Stimulated activated naive CD8-positive, alpha-beta T cell treated with anti-CD3 and anti-CD28 coated beads, Interleukin-15, amount 100 ng/mL, for 72 hours (primary cell): ENCODE results near the gene PPAT.
A peak's percentile ranks its signal among the peaks of the same experiment; 100 is the strongest.
"Not testable (repeated sequence)": the region's sequence is repeated elsewhere in the genome, so short reads cannot be mapped to it uniquely, and the experiment has no call there.

ENCODE experiments used
- ATAC-seq: fragments of 150-1000 bp; cut with Tn5 transposase; 2 replicates; pipeline ENCODE4 v1.10.0; 2021; ENCODE audit warnings: mild to moderate bottlenecking, moderate library complexity
- DNase-seq, 2 donors: peaks; one replicate each; pipeline ENCODE4 v3.0.0; 2021 to 2022
- H3K27ac Mint-ChIP-seq, 2 donors: one replicate each; pipeline ENCODE4 v1.8.0; 2022; ENCODE audit warnings: mild to moderate bottlenecking in 2 of 2, mixed read lengths in 2 of 2, moderate library complexity in 2 of 2
- H3K27me3 Mint-ChIP-seq: one replicate; pipeline ENCODE4 v1.8.0; 2022; ENCODE audit warnings: mixed read lengths
- H3K4me1 Mint-ChIP-seq: one replicate; pipeline ENCODE4 v1.8.0; 2022; ENCODE audit warnings: mild to moderate bottlenecking, mixed read lengths
- H3K4me3 Mint-ChIP-seq, 2 donors: one replicate each; pipeline ENCODE4 v1.8.0; 2022; ENCODE audit warnings: mild to moderate bottlenecking in 2 of 2, mixed read lengths in 2 of 2, moderate library complexity in 1 of 2
- H3K9me3 Mint-ChIP-seq, 2 donors: one replicate each; pipeline ENCODE4 v1.8.0; 2022; ENCODE audit warnings: mixed read lengths in 2 of 2

Gene PPAT

GRCh38 chr4:56449475-56449874, 14.1 kb upstream of the PPAT start:
- not testable (repeated sequence) for H3K27ac Mint-ChIP-seq

DNA sequence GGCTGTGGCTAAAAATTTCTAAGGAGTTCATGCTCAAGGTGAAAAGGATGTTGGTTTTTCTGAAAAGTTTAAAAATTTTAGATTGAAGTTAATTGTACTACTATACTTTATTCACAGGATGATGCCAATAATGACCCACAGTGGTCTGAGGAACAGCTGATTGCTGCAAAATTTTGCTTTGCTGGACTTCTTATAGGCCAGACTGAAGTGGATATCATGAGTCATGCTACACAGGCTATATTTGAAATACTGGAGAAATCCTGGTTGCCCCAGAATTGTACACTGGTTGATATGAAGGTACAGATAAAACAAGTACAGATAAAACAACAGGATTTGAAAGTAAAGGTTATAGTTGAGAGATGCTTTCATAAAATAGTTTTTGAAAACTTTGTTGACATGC, 12.9 kb upstream of the PPAT start:
- no peak for DNase-seq
- Mint-ChIP-seq H3K4me1 (peaks cover 28% of the 10 kb centered on the region), H3K4me3 (no peak overlapping the region), H3K27ac (no peak overlapping the region), H3K9me3 (no peaks in the 10 kb centered on the region), H3K27me3 (no peaks in the 10 kb centered on the region)
- no peak for ATAC-seq

More at GRCh38 chr4:56449475-56449874, 14.1 kb upstream of the PPAT start:
- not testable (repeated sequence) for H3K27me3 Mint-ChIP-seq, H3K9me3 Mint-ChIP-seq, DNase-seq, ATAC-seq, H3K4me3 Mint-ChIP-seq
- peaks cover 20% of the 10 kb centered on the region for H3K4me1 Mint-ChIP-seq

DNA sequence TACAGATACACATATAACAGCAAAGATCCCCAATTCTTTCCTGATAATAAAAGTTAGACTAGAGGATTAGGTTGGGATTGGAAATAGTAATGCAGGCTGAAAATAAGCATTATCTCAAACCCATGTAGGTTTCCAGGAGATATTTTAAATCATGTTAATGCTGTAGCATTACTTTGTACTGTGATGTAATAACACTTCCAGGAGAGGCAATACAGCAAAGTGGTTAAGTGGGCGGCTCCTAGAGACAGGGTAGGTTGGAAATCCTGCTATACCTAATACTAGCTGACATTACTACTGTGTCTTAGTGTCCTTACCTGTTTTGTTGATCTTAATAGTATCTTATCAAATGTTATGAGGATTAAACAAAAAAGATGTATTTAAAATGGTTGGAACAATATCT, 10.3 kb upstream of the PPAT start:
- Mint-ChIP-seq H3K4me1 (peaks cover 45% of the 10 kb centered on the region), H3K27me3 (no peaks in the 10 kb centered on the region), H3K9me3 (no peaks in the 10 kb centered on the region), H3K4me3 (no peak overlapping the region), H3K27ac (peak overlapping the region; percentile 91 to 94)
- DNase-seq, result peak in 1 of 2 donors; percentile 28
- ATAC-seq, result peak; percentile 90

GRCh38 chr4:56444719-56445118, 9.3 kb upstream of the PPAT start:
- peak overlapping the region in 1 of 2 donors; percentile 75 for H3K27ac Mint-ChIP-seq
- no peak for DNase-seq
- no peak for ATAC-seq
- H3K27me3 Mint-ChIP-seq, result no peaks in the 10 kb centered on the region
- peaks cover 55% of the 10 kb centered on the region for H3K4me1 Mint-ChIP-seq
- H3K4me3 Mint-ChIP-seq, result peak overlapping the region in 1 of 2 donors; percentile 5
- no peaks in the 10 kb centered on the region for H3K9me3 Mint-ChIP-seq

- H3K4me1 Mint-ChIP-seq, result peaks cover 70% of the 10 kb centered on the region
- no peak for DNase-seq
- H3K4me3 Mint-ChIP-seq, result peak overlapping the region in 1 of 2 donors; percentile 31
- no peaks in the 10 kb centered on the region for H3K27me3 Mint-ChIP-seq
- ATAC-seq, result no peak
- H3K27ac Mint-ChIP-seq, result no peak overlapping the region
- H3K9me3 Mint-ChIP-seq, result no peaks in the 10 kb centered on the region
These were observed 5.6 kb upstream of the PPAT start for GRCh38 chr4:56440983-56441382.

GRCh38 chr4:56438766-56439165, 3.4 kb upstream of the PPAT start:
- DNase-seq, result no peak
- no peaks in the 10 kb centered on the region for H3K9me3 Mint-ChIP-seq
- H3K4me3 Mint-ChIP-seq, result peak overlapping the region in 1 of 2 donors; percentile 70
- ATAC-seq, result no peak
- H3K27me3 Mint-ChIP-seq, result no peaks in the 10 kb centered on the region
- H3K4me1 Mint-ChIP-seq, result peaks cover 59% of the 10 kb centered on the region
- no peak overlapping the region for H3K27ac Mint-ChIP-seq

DNA sequence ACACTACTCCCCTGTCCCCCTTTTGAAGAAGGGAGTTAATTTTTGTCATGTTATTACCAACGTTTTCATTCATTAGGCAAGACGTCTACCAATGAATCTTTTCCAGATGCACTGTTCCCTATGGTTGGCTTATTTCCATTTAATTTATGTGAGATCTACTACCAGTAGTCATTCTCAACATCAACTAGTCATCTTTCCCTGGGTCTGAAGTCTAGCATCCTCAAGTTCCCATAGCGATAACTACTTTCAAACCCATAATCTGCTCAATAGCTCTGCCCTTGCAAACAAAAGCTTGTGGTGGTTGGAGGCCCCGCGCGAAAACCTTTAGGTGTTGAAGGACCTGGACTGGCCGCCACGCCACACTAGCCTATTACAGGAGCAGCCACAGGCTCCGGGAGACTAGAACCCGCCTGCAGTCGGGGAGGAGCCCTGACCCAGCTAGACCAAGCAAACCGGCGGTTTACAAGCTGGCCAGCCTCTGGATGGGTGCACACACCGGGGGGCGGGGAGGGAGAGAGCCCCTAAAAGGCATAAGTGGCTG, 746 bp downstream of the PPAT start:
- peaks cover 46% of the 10 kb centered on the region for H3K4me1 Mint-ChIP-seq
- no peaks in the 10 kb centered on the region for H3K27me3 Mint-ChIP-seq
- H3K27ac Mint-ChIP-seq, result peak overlapping the region; percentile 98
- peak overlapping the region; percentile 94 to 97 for H3K4me3 Mint-ChIP-seq
- peak; percentile 7 for ATAC-seq
- no peaks in the 10 kb centered on the region for H3K9me3 Mint-ChIP-seq
- DNase-seq, result peak; percentile 36 to 49

- no peak for ATAC-seq
- no peak for DNase-seq
- Mint-ChIP-seq H3K4me1 (peaks cover 46% of the 10 kb centered on the region), H3K27ac (no peak overlapping the region), H3K4me3 (peak overlapping the region; percentile 94 to 97), H3K9me3 (no peaks in the 10 kb centered on the region), H3K27me3 (no peaks in the 10 kb centered on the region)
These were observed 2.1 kb downstream of the PPAT start for GRCh38 chr4:56433280-56433679.

- ATAC-seq (no peak), DNase-seq (no peak)
- H3K4me3 Mint-ChIP-seq, result no peak overlapping the region
- H3K27me3 Mint-ChIP-seq, result no peaks in the 10 kb centered on the region
- H3K9me3 Mint-ChIP-seq, result no peaks in the 10 kb centered on the region
- no peak overlapping the region for H3K27ac Mint-ChIP-seq
- H3K4me1 Mint-ChIP-seq, result peaks cover 54% of the 10 kb centered on the region
These were observed 5.2 kb downstream of the PPAT start for GRCh38 chr4:56430203-56430602.

- ATAC-seq (no peak), DNase-seq (no peak)
- Mint-ChIP-seq H3K27ac (no peak overlapping the region), H3K27me3 (no peaks in the 10 kb centered on the region), H3K4me3 (no peak overlapping the region), H3K9me3 (no peaks in the 10 kb centered on the region), H3K4me1 (peaks cover 40% of the 10 kb centered on the region)
These were observed 8.2 kb downstream of the PPAT start for GRCh38 chr4:56427179-56427578.

- Mint-ChIP-seq H3K4me1 (peaks cover 33% of the 10 kb centered on the region), H3K4me3 (no peak overlapping the region), H3K27ac (no peak overlapping the region), H3K27me3 (no peaks in the 10 kb centered on the region), H3K9me3 (no peaks in the 10 kb centered on the region)
- DNase-seq, result no peak
- ATAC-seq, result peak; percentile 45
These were observed 9.1 kb downstream of the PPAT start for GRCh38 chr4:56426273-56426672.

- no peak for ATAC-seq
These were observed 9.9 kb downstream of the PPAT start for GRCh38 chr4:56425518-56425917.

GRCh38 chr4:56424697-56425514, 10.5 kb downstream of the PPAT start:
- DNase-seq (peak in 1 of 2 donors; percentile 9), ATAC-seq (no peak)
- Mint-ChIP-seq H3K4me1 (peaks cover 30% of the 10 kb centered on the region), H3K27me3 (no peaks in the 10 kb centered on the region), H3K9me3 (no peaks in the 10 kb centered on the region), H3K27ac (no peak overlapping the region), H3K4me3 (no peak overlapping the region)

More at GRCh38 chr4:56425518-56425917, 9.9 kb downstream of the PPAT start:
- H3K4me1 Mint-ChIP-seq, result peaks cover 33% of the 10 kb centered on the region
- H3K27ac Mint-ChIP-seq, result no peak overlapping the region
- H3K4me3 Mint-ChIP-seq, result no peak overlapping the region
- DNase-seq, result no peak
- no peaks in the 10 kb centered on the region for H3K9me3 Mint-ChIP-seq
- H3K27me3 Mint-ChIP-seq, result no peaks in the 10 kb centered on the region

- Mint-ChIP-seq H3K27me3 (no peaks in the 10 kb centered on the region), H3K4me1 (peaks cover 23% of the 10 kb centered on the region), H3K4me3 (no peak overlapping the region), H3K27ac (no peak overlapping the region), H3K9me3 (no peaks in the 10 kb centered on the region)
- no peak for DNase-seq
- ATAC-seq, result no peak
These were observed 11.2 kb downstream of the PPAT start for GRCh38 chr4:56424176-56424575.

DNA sequence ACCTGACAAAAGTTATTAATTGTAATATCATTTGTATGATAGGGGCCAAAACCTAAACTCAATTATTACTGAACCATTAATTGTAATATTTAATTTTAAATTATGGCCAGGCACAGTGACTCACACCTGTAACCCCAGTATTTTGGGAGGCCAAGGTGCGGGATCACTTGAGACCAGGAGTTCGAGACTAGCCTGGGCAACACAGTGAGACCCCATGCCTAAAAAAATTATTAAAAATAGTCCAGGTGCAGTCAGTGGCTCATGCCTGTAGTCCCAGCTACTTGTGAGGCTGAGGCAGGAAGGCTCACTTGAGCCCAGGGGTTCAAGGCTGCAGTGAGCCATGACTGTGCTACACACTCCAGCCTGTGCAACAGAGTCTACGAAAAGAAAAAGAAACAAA, 18.0 kb downstream of the PPAT start:
- H3K9me3 Mint-ChIP-seq, result no peaks in the 10 kb centered on the region
- peaks cover 16% of the 10 kb centered on the region for H3K4me1 Mint-ChIP-seq
- DNase-seq, result no peak
- no peak overlapping the region for H3K27ac Mint-ChIP-seq
- no peaks in the 10 kb centered on the region for H3K27me3 Mint-ChIP-seq
- ATAC-seq, result no peak
- H3K4me3 Mint-ChIP-seq, result no peak overlapping the region

- ATAC-seq (no peak), DNase-seq (no peak)
- Mint-ChIP-seq H3K4me1 (peaks cover 26% of the 10 kb centered on the region), H3K27me3 (no peaks in the 10 kb centered on the region), H3K27ac (no peak overlapping the region), H3K4me3 (peak overlapping the region in 1 of 2 donors; percentile 44), H3K9me3 (no peaks in the 10 kb centered on the region)
These were observed 19.1 kb downstream of the PPAT start for GRCh38 chr4:56416349-56416748.
